GM19099 (cell line): Measurements from ENCODE around the gene CNRIP1.
A peak's percentile ranks its signal among the peaks of the same experiment; 100 is the strongest.

Experiments
- POLR2A ChIP-seq: IDR thresholded peaks from 3 replicates; pipeline ENCODE4 v1.6.1; 2011; ENCODE audit warnings: low read depth; ENCODE audit not compliant: insufficient read length; ENCODE audit errors: extremely low read depth

The CNRIP1 gene

DNA sequence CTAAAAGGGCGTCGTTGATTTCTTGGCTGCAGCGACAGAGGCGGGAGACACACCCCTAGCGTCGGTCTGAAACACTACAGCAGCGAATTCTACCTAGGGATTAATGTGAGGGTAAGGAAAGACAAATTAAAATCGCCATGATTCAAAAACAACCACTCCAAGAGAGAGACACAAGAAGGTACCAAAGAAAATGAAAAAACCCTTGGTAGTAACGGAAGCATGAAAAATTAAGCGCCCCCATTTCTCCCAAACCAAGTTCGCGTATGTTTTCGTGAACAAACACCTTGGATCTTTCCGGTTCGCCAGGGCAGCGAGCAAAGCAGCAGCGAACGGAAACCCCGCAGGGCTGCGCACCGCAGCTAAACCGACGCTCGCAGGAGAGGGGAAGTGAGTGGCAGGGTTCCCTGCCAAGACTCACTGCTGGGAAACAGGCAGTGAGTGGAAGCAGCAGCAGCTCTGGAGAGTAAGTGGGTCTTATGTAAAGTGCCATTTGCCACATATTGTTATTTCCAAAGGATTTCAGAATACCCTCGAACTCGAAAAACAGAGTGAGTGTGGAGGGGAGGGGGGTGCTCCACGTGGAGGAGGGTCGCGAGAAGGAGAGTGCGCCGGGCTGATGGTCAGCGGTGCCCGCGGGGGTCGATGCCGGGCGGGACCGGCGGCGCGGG lies 68.4 kb downstream of the CNRIP1 start:
- TF ChIP-seq POLR2A = peak; percentile 22

DNA sequence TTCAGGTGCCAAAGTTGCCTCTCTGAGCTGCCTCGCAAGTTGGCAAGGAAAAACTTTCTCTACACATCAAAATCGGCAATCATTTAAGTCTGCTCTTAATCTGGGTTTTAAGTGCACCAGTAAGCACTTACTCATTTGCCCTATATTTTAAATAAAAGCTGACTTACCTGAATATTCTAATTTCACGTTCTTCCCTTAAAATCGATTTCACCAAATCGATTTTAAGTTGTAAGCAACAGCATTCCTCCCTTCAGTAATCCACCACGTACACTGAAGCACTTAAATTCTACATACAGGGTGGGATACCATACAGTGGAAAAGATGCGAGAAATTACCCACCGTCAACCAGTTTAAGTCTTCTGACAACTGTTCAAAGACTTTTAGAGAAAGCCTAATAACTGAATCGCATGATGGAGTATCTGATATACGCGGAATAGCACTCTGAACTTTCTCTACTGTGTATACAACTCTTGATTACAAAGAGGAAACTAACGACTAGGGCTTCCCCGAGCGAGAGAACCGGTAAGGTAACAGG lies 69.0 kb downstream of the CNRIP1 start:
- no peak for TF ChIP-seq POLR2A

DNA sequence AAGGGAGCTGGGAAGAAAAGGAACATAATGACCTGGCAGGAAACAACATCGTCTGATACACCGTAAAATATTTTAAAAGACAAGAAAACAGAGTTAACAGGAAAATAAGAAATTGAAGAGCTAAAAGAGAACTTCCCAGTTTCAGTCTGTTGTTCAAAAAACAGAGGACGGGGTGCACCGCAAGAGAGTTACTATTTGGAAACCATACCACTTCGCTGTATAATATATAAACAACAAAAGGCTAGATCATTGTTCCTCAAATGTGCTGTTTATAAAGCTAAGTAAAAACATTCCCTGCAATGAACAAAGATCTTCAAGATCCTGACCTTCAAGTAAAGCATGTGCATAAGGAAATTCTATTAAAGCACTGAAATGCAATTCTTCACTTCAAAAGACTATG lies 69.6 kb downstream of the CNRIP1 start:
- TF ChIP-seq POLR2A = no peak

DNA sequence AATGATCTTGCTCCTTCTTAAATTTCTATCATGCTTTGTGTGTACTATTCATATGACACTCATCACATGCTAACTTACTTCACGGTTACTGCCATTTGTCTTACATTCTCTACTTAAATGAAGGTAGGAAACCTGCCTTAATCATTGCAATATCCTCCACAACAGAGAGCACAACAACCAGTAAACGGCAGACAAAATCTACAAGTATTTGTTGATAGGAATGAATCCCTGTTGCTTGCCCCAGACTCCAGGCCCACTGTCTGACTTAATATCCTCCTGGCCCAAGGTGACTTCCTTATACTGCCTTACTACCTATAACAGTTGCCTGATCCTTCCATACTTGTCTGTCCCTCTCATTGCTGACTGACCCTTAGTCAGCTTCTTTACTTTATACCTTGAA lies 70.9 kb downstream of the CNRIP1 start:
- TF ChIP-seq POLR2A = no peak

DNA sequence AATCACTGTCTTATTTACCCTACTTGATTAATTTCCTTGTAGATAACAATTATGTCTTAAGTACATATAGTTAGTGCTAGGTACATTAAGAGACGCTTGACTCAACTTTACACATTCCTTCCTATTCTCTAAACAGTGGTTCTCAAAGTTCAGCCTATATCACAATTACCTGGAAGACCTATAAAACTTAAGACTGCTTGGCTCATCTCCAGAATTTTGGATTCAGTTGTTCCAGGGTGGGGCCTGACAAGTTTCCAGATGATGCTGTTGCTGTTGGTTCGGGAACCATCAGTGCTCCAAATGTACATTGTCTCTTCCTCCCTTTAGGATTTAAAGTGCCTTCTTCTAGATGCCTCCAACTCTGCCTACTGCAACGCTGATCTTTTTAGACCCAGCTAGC lies 71.4 kb downstream of the CNRIP1 start:
- TF ChIP-seq POLR2A = no peak

DNA sequence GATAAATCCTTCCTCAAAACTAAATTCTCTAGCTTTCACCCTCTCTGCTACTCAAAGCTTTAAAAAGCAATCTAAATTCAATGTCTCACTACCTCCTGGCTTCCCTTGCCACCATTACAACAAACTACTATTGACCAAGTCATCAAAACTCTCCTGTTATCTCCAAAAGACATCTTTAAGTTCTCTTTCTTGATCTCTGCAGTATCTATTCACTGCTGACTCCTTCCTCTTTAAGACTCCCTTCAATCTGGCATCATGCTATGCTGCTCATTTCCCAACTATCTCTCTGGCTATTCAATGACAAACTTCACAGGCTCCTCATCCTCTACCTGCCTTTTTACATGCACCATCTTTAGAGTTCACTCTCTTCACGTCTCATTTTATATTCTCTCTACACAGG lies 73.4 kb downstream of the CNRIP1 start:
- no peak for TF ChIP-seq POLR2A

DNA sequence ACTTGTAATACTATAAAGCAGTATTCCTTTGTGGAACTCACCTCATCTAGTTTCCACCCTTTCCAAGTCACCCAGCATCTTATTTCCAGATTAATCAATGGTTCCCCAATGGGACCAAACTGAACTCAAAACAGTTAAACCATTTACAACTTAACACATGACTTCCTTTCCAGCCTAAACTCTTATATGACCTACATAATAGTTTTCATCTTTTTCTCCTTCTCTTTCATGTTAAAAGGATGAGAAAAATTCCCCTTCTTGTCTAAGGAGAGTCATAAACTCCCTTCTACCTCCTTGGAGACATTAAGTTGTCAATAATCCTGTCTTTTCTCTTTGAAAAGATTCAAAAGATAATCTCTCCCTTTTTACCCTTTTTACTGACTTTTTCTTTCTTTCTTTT lies 74.1 kb downstream of the CNRIP1 start:
- no peak for TF ChIP-seq POLR2A

DNA sequence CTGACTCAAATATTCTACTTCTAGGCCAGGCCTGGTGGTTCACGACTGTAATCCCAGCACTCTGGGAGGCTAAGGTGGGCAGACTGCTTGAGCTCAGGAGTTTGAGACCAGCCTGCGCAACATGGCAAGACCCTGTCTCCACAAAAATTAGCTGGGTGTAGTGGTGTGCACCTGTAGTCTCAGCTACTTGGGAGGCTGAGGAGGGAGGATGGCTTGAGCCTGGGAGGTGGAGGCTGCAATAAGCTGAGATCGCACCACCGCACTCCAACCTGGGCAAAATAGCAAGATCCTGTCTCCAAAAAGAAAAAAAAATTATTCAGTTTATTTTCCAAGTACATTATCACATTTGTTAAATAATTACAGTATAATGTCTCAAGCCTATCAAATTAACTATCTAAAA lies 74.7 kb downstream of the CNRIP1 start:
- no peak for TF ChIP-seq POLR2A

DNA sequence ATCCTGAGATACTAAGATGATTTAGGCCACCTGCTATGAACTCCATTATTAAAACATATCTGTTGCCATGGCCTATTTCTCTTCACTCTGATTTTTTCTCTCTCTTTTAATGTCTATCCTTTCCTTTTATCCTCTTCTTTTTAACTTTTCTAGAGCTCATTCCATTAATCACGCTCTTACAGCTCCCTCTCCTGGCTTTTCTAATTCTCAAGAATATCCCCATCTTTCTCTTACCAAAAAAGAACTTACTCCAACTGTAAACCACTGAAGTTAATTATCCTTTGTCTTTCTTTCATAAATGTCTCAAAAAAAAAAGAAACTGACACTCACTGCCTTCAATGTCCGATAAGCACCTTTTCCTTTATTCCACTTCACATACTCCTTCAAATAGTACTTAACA lies 75.3 kb downstream of the CNRIP1 start:
- no peak for TF ChIP-seq POLR2A
